K562 (cell line): Measurements from ENCODE around the gene DENND6B. TPM values are rescaled to one million over a fixed set of nuclear protein-coding genes. Genes with fewer than 3 reads are reported as not detected.
A peak's percentile ranks its signal among the peaks of the same experiment; 100 is the strongest.

Experiments
- DIDO1 ChIP-seq: fragments of 450-650 bp; IDR thresholded peaks from 2 replicates; pipeline ENCODE4 v1.6.1; 2016; ENCODE audit warnings: low read depth, missing biosample characterization, missing genetic modification characterization
- EP400 ChIP-seq: fragments of 450-650 bp; IDR thresholded peaks from 2 replicates; pipeline ENCODE4 v1.6.1; 2017; ENCODE audit warnings: antibody characterized with exemption, mild to moderate bottlenecking, moderate library complexity
- ERF ChIP-seq: fragments of 450-650 bp; formaldehyde crosslinking; IDR thresholded peaks from 2 replicates; pipeline ENCODE4 v1.4.0; 2020; ENCODE audit warnings: mild to moderate bottlenecking, mixed read lengths
- ETS1 ChIP-seq: conservative IDR thresholded peaks from 2 replicates; pipeline ENCODE4 v1.6.1; 2011; ENCODE audit warnings: low read depth, mild to moderate bottlenecking, low read length; ENCODE audit not compliant: control insufficient read depth
- FIP1L1 ChIP-seq: fragments of 200-400 bp; formaldehyde crosslinking; IDR thresholded peaks from 2 replicates; pipeline ENCODE4 v1.6.1; 2018; ENCODE audit warnings: mild to moderate bottlenecking, low read depth, low read length; ENCODE audit not compliant: poor library complexity, severe bottlenecking
- HMGN3 ChIP-seq: IDR thresholded peaks from 2 replicates; pipeline ENCODE4 v1.6.1; 2011; ENCODE audit warnings: borderline replicate concordance, low read depth, mild to moderate bottlenecking, mixed read lengths, low read length; ENCODE audit not compliant: insufficient read length; ENCODE audit errors: extremely low read depth
- MAX ChIP-seq: sonication (generic); formaldehyde crosslinking; IDR thresholded peaks from 2 replicates; pipeline ENCODE4 v1.9.0; 2022; ENCODE audit warnings: mild to moderate bottlenecking, missing genetic modification reagents
- MECOM ChIP-seq: fragments of 250-450 bp; sonication (Bioruptor Pico); IDR thresholded peaks from 2 replicates; pipeline ENCODE4 v1.8.0; 2022; ENCODE audit warnings: inconsistent platforms
- MYC ChIP-seq, 2 experiments: fragments of 250-450 bp in 1 of 2; sonication (Bioruptor Pico) in 1 of 2; IDR thresholded peaks; 2 replicates each; pipeline versions ENCODE4 v1.5.1 to v1.6.1; 2012 to 2021; ENCODE audit warnings: low read depth in 2 of 2, borderline replicate concordance in 1 of 2, improper control_type of control experiment in 1 of 2, low read length in 1 of 2, mild to moderate bottlenecking in 1 of 2, moderate library complexity in 1 of 2
- NCOA2 ChIP-seq, 2 experiments: fragments of 450-650 bp; IDR thresholded peaks; 2 replicates each; pipeline ENCODE4 v1.6.1; 2018; ENCODE audit warnings: mild to moderate bottlenecking in 2 of 2, moderate library complexity in 1 of 2; ENCODE audit not compliant: partially characterized antibody in 2 of 2
- NRF1 ChIP-seq, 2 experiments: fragments of 450-650 bp; IDR thresholded peaks in 1 of 2; conservative IDR thresholded peaks in 1 of 2; 2 replicates each; pipeline ENCODE4 v1.6.1; 2014; ENCODE audit warnings: mild to moderate bottlenecking in 2 of 2
- PHF8 ChIP-seq: fragments of 200-600 bp; sonication (generic); IDR thresholded peaks from 2 replicates; pipeline ENCODE4 v1.6.1; 2012; ENCODE audit warnings: mixed run types, mild to moderate bottlenecking, inconsistent platforms, low read length, moderate library complexity, borderline replicate concordance
- SAP30 ChIP-seq: fragments of 200-600 bp; sonication (generic); IDR thresholded peaks from 2 replicates; pipeline ENCODE4 v1.6.1; 2012; ENCODE audit warnings: borderline replicate concordance, low read depth, mild to moderate bottlenecking, moderate library complexity, low read length, control low read depth, inconsistent platforms; ENCODE audit not compliant: insufficient read depth, poor library complexity, severe bottlenecking
- SIN3A ChIP-seq, 2 experiments: fragments of 150-350 bp in 1 of 2; IDR thresholded peaks; 2 replicates each; pipeline ENCODE4 v1.6.1; 2011 to 2016; ENCODE audit warnings: borderline replicate concordance in 2 of 2, low read depth in 2 of 2, low read length in 2 of 2, mild to moderate bottlenecking in 2 of 2, moderate library complexity in 2 of 2; ENCODE audit not compliant: control insufficient read depth in 1 of 2
- SIN3B ChIP-seq: fragments of 450-650 bp; IDR thresholded peaks from 2 replicates; pipeline ENCODE4 v1.6.1; 2017; ENCODE audit warnings: low read depth, mild to moderate bottlenecking, moderate library complexity
- TAF1 ChIP-seq: IDR thresholded peaks from 2 replicates; pipeline ENCODE4 v1.6.1; 2011; ENCODE audit warnings: mild to moderate bottlenecking, low read length, moderate library complexity; ENCODE audit not compliant: insufficient read depth, control insufficient read depth, severe bottlenecking; ENCODE audit errors: extremely low read depth
- TFAP4 ChIP-seq: sonication (generic); formaldehyde crosslinking; IDR thresholded peaks from 2 replicates; pipeline ENCODE4 v1.8.0; 2022; ENCODE audit warnings: missing genetic modification reagents, mild to moderate bottlenecking, moderate library complexity, borderline replicate concordance
- ZBTB7A ChIP-seq: IDR thresholded peaks from 2 replicates; pipeline ENCODE4 v1.6.1; 2011; ENCODE audit warnings: low read depth, mild to moderate bottlenecking, low read length, moderate library complexity, borderline replicate concordance; ENCODE audit not compliant: control insufficient read depth
- ZFX ChIP-seq: sonication (generic); formaldehyde crosslinking; IDR thresholded peaks from 2 replicates; pipeline ENCODE4 v1.8.0; 2022; ENCODE audit warnings: mild to moderate bottlenecking, missing genetic modification reagents, moderate library complexity
- polyA plus RNA-seq, 8 experiments: library from polyadenylated mRNA; depleted of rRNA in 4 of 8; stranded (reverse) in 5 of 8; unstranded in 3 of 8; fragments of >200 nt; fragmentation: Nextera tagmentation in 2 of 8; fragmentation: Illumina TruSeq in 1 of 8; extraction: Ambion mirVana in 2 of 8; extraction: Trizol in 1 of 8; gene quantifications; 2 replicates each; pipeline versions ENCODE4 v1.2.1 to v1.2.3, GENCODE V29; 2011 to 2014; ENCODE audit warnings: inconsistent platforms in 1 of 8, missing spikeins in 1 of 8
- total RNA-seq, 7 experiments: library from RNA; depleted of rRNA in 6 of 7; stranded (reverse); fragments of >200 nt in 6 of 7; fragmentation: Illumina TruSeq in 2 of 7; extraction: Trizol in 2 of 7; gene quantifications; 2 replicates each; pipeline versions ENCODE4 v1.2.1 to v1.2.3, GENCODE V29; 2011 to 2021; ENCODE audit warnings: low replicate concordance in 1 of 7
- TF ChIP-seq, protein P1 (sequence below): fragments of 250-450 bp; sonication (Bioruptor Pico); IDR thresholded peaks from 2 replicates; pipeline ENCODE4 v1.8.0; 2021; ENCODE audit warnings: moderate library complexity, mild to moderate bottlenecking, inconsistent platforms

Gene DENND6B
- total and polyA plus RNA-seq, 9 of the 15 experiments (the other 6 are each of a cell fraction or from before 2014, with no cell fraction given) = 0.07 to 3.7 (median 1.5) TPM

DNA sequence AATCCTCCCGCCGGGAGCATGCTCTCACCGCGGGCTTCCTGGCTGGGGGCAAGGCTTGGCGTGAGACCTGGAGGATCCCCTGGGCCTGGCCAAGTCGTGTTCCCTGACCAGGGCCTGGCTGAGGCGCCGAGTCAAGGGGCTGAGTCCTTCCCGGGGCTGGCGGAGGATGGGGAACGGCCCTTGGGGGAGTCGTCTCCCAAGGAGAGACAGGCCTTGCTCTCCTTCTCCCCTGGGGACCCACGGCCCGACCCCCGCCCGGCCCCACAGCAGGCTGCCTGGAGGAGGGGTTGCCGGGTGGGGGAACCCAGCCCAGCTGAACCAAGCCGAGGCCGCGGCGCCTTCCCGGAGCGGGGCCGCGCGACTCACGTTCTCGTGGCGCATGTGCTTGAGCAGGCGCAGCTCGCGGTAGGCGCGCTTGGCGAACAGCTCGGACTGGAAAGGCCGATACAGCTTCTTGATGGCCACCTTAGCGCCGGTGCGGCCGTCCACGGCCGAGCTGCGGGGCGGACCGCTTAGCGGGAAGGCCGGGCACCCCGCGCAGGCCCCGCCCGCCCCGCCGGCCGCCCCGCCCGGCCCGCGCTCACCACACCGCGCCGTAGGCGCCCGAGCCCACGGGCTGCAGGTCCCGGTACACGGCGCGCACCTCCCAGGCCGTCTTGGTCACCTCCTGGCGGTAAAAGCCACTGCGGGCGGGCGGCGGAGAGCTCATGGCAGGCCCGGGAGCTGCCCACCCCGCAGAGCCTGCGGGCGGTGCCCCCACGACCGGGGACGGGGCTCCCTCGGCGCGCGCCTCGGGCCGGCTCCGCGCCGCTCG, 65.8 kb downstream of the DENND6B start (continued):
- TF ChIP-seq SIN3A (IDR thresholded peaks at IDR 0.05; ENCODE audit: borderline replicate concordance in 2 of 2, control insufficient read depth in 1 of 2, low read depth in 2 of 2, low read length in 2 of 2) (peak in 1 of 2 experiments; percentile 79; a peak in 2 of 4 replicates), ERF (no peak), MYC (IDR thresholded peaks at IDR 0.05; ENCODE audit: low read depth, low read length) (peak; percentile 71; the same call in 1 of the 2 replicates), MYC (CRISPR knock-in tag; IDR thresholded peaks at IDR 0.05; ENCODE audit: borderline replicate concordance, low read depth) (no peak), FIP1L1 (peak; percentile 31), TAF1 (peak; percentile 27), HMGN3 (peak; percentile 27), MAX (peak; percentile 72; the same call in 1 of the 2 replicates), SIN3B (0 out of 2 replicates have a peak, but pooled peaks have one; percentile 16), ZFX (CRISPR knock-in tag) (peak; percentile 57; the same call in 1 of the 2 replicates), ZBTB7A (peak; percentile 27; the same call in 1 of the 2 replicates), DIDO1 (no peak), NCOA2 (IDR thresholded peaks at IDR 0.05; ENCODE audit: partially characterized antibody in 2 of 2) (no peak), NRF1 (conservative IDR thresholded peaks at IDR 0.05 in 1 of 2, IDR thresholded peaks at IDR 0.05 in 1 of 2) (peak; percentile 81 to 84), PHF8 (peak; percentile 50; the same call in 1 of the 2 replicates), ETS1 (peak; percentile 28; the same call in 1 of the 2 replicates), SAP30 (peak; percentile 24), TFAP4 (CRISPR knock-in tag) (peak; percentile 87), EP400 (peak; percentile 27; the same call in 1 of the 2 replicates), MECOM (no peak)
- TF ChIP-seq, protein P1, sequence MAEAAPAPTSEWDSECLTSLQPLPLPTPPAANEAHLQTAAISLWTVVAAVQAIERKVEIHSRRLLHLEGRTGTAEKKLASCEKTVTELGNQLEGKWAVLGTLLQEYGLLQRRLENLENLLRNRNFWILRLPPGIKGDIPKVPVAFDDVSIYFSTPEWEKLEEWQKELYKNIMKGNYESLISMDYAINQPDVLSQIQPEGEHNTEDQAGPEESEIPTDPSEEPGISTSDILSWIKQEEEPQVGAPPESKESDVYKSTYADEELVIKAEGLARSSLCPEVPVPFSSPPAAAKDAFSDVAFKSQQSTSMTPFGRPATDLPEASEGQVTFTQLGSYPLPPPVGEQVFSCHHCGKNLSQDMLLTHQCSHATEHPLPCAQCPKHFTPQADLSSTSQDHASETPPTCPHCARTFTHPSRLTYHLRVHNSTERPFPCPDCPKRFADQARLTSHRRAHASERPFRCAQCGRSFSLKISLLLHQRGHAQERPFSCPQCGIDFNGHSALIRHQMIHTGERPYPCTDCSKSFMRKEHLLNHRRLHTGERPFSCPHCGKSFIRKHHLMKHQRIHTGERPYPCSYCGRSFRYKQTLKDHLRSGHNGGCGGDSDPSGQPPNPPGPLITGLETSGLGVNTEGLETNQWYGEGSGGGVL (CRISPR knock-in tag) = no peak
